ENCODE results near the gene WDCP. TPM values are rescaled to one million over a fixed set of nuclear protein-coding genes. Genes with fewer than 3 reads are reported as not detected.
A peak's percentile ranks its signal among the peaks of the same experiment; 100 is the strongest.

WDCP gene
- total RNA-seq, 1 experiment from 2014 or later = 36.9 TPM

GRCh38 chr2:24022975-24023575, 24.1 kb downstream of the WDCP start:
- no peak overlapping the region for H4K91ac ChIP-seq (ENCODE audit: insufficient read length, low read depth, low read length)
- no peaks in the 10 kb centered on the region for H3K9me3 ChIP-seq (ENCODE audit: control insufficient read depth, low read depth, low read length)
- Mint-ChIP-seq H3K36me3 (ENCODE audit: insufficient read depth in 1 of 3, low read depth in 3 of 3) (peaks cover 28 to 39% (median 29%) of the 10 kb centered on the region in 3 experiments), H3K4me1 (peaks cover 52 to 54% of the 10 kb centered on the region in 2 experiments), H3K9me3 (0 out of 5 replicates have a peak, but pooled peaks cover 0 to 3% of the 10 kb centered on the region in 2 experiments), H3K27ac (peak overlapping the region in 2 of 3 experiments; percentile 71 to 87; a peak in 3 of 7 replicates), H3K27me3 (ENCODE audit: low read depth) (no peaks in the 10 kb centered on the region), H3K4me3 (no peak overlapping the region; a peak in 1 of 5 replicates)
- no peak overlapping the region for H3K23ac ChIP-seq (ENCODE audit: insufficient read length, low read depth, low read length)
- no peak for DNase-seq
- H3K4ac ChIP-seq (ENCODE audit: low read depth, low read length) = no peak overlapping the region
- H4K8ac ChIP-seq (replicated peaks; ENCODE audit: insufficient read length, low read depth, low read length) = no peak overlapping the region
- no peaks in the 10 kb centered on the region for H4K20me1 ChIP-seq (ENCODE audit: control insufficient read depth, insufficient read depth, insufficient read length)
- TF ChIP-seq, protein P1, sequence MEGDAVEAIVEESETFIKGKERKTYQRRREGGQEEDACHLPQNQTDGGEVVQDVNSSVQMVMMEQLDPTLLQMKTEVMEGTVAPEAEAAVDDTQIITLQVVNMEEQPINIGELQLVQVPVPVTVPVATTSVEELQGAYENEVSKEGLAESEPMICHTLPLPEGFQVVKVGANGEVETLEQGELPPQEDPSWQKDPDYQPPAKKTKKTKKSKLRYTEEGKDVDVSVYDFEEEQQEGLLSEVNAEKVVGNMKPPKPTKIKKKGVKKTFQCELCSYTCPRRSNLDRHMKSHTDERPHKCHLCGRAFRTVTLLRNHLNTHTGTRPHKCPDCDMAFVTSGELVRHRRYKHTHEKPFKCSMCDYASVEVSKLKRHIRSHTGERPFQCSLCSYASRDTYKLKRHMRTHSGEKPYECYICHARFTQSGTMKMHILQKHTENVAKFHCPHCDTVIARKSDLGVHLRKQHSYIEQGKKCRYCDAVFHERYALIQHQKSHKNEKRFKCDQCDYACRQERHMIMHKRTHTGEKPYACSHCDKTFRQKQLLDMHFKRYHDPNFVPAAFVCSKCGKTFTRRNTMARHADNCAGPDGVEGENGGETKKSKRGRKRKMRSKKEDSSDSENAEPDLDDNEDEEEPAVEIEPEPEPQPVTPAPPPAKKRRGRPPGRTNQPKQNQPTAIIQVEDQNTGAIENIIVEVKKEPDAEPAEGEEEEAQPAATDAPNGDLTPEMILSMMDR (conservative IDR thresholded peaks at IDR 0.05) = no peak
- no peaks in the 10 kb centered on the region for H3K27me3 ChIP-seq (ENCODE audit: insufficient read depth, low read length)
- no peak overlapping the region for H3K4me2 ChIP-seq (ENCODE audit: insufficient read depth, insufficient read length, low read length)
- H2AFZ ChIP-seq (ENCODE audit: low read length) = no peak overlapping the region
- no peaks in the 10 kb centered on the region for H3K79me1 ChIP-seq (ENCODE audit: insufficient read depth, low read depth, low read length, poor library complexity, severe bottlenecking)
- no peak overlapping the region for H2BK5ac ChIP-seq (ENCODE audit: insufficient read length, low read length)
- no peak overlapping the region for H3T11ph ChIP-seq (ENCODE audit: low read length)
- H3K9ac ChIP-seq (ENCODE audit: extremely low read depth, insufficient read length, low read length) = no peak overlapping the region
- H3K4me1 ChIP-seq (ENCODE audit: insufficient read depth, low read length) = peaks cover 15% of the 10 kb centered on the region; the same call in 1 of the 2 replicates
- no peak overlapping the region for H2BK20ac ChIP-seq (ENCODE audit: low read depth, low read length, poor library complexity, severe bottlenecking)
- no peak overlapping the region for H2BK120ac ChIP-seq (ENCODE audit: low read depth, low read length, poor library complexity, severe bottlenecking)
- no peak overlapping the region for H2AK5ac ChIP-seq (ENCODE audit: insufficient read length, low read length)
- H3K27ac ChIP-seq (ENCODE audit: insufficient read length, low read depth, low read length) = no peak overlapping the region
- H3K23me2 ChIP-seq (ENCODE audit: insufficient read length, low read depth, low read length, poor library complexity, severe bottlenecking) = no peaks in the 10 kb centered on the region
- no peak overlapping the region for H3K14ac ChIP-seq (ENCODE audit: insufficient read depth, low read length)
- WGBS (ENCODE audit: extremely low coverage, insufficient read length, low lambda C conversion rate) = no CpG with 5 or more reads among the region's 16 CpGs
- H2BK15ac ChIP-seq (ENCODE audit: low read depth, low read length) = no peak overlapping the region
- H4K5ac ChIP-seq (ENCODE audit: insufficient read length, low read depth, low read length) = no peak overlapping the region
- H3K56ac ChIP-seq (ENCODE audit: insufficient read length, low read depth, low read length) = no peak overlapping the region
- H3K79me2 ChIP-seq (ENCODE audit: insufficient read depth, low read length) = no peaks in the 10 kb centered on the region; the same call in 1 of the 2 replicates
- H3K18ac ChIP-seq (ENCODE audit: insufficient read length, low read depth, low read length) = no peak overlapping the region
- H2BK12ac ChIP-seq (ENCODE audit: insufficient read length, low read depth, low read length) = no peak overlapping the region
